GM12892 (cell line): ENCODE data around the gene LARGE1.

Source experiments
- POLR2A ChIP-seq: IDR thresholded peaks from 2 replicates; pipeline ENCODE4 v1.6.1; 2011; ENCODE audit warnings: low read depth, low read length, control low read depth
- TAF1 ChIP-seq: IDR thresholded peaks from 2 replicates; pipeline ENCODE4 v1.6.1; 2011; ENCODE audit warnings: low read depth, mild to moderate bottlenecking, control low read depth, low read length, borderline replicate concordance

GRCh38 chr22:33909075-33909458 is 11.2 kb downstream of the LARGE1 start:
- TF ChIP-seq POLR2A, result no peak
- TF ChIP-seq TAF1, result no peak
